Sigmoid colon (tissue), 7 donors: ENCODE measurements around the gene RFX3. TPM values are rescaled to one million over a fixed set of nuclear protein-coding genes. Genes with fewer than 3 reads are reported as not detected.

Source experiments
- DNase-seq: peaks from one replicate; pipeline ENCODE4 v3.0.0-alpha.2; 2019
- H3K27ac ChIP-seq, 4 donors: fragments of 200-600 bp; sonication (generic); one replicate each; pipeline ENCODE4 v1.5.1; 2016 to 2019; ENCODE audit warnings: mild to moderate bottlenecking in 1 of 4
- H3K27me3 ChIP-seq, 3 donors: fragments of 200-600 bp; sonication (generic); one replicate each; pipeline ENCODE4 v1.5.1; 2019; ENCODE audit warnings: mild to moderate bottlenecking in 1 of 3
- H3K36me3 ChIP-seq, 4 donors: fragments of 200-600 bp; sonication (generic); one replicate each; pipeline ENCODE4 v1.5.1; 2016 to 2019
- H3K4me1 ChIP-seq, 4 donors: fragments of 200-600 bp; sonication (generic); one replicate each; pipeline ENCODE4 v1.5.1; 2017 to 2019
- H3K4me3 ChIP-seq, 4 donors: fragments of 200-600 bp; sonication (generic); one replicate each; pipeline ENCODE4 v1.5.1; 2017 to 2019; ENCODE audit warnings: mild to moderate bottlenecking in 2 of 4, moderate library complexity in 1 of 4
- H3K9me3 ChIP-seq, 4 donors: fragments of 200-600 bp in 3 of 4; sonication (generic) in 3 of 4; one replicate each; pipeline versions ENCODE4 v1.5.1 to v1.6.1; 2013 to 2019
- CTCF ChIP-seq, 4 experiments: fragments of 450-650 bp in 3 of 4; fragments of 200-600 bp in 1 of 4; IDR thresholded peaks; one replicate each; pipeline ENCODE4 v1.5.1; 2016 to 2019; ENCODE audit warnings: antibody characterized with exemption in 4 of 4, mild to moderate bottlenecking in 3 of 4, moderate library complexity in 2 of 4
- EP300 ChIP-seq, 4 donors: sonication (generic); formaldehyde crosslinking; IDR thresholded peaks; one replicate each; pipeline ENCODE4 v1.6.1; 2017; ENCODE audit warnings: antibody characterized with exemption in 4 of 4
- POLR2A ChIP-seq, 2 donors: fragments of 450-650 bp; IDR thresholded peaks; one replicate each; pipeline ENCODE4 v1.6.1; 2016; ENCODE audit warnings: antibody characterized with exemption in 2 of 2, mild to moderate bottlenecking in 2 of 2, moderate library complexity in 2 of 2
- POLR2AphosphoS5 ChIP-seq, 4 donors: sonication (generic); formaldehyde crosslinking; IDR thresholded peaks; one replicate each; pipeline ENCODE4 v1.6.1; 2017; ENCODE audit warnings: antibody characterized with exemption in 4 of 4
- WGBS, 2 donors: extraction: QIAGEN DNeasy Blood & Tissue Kit; methylation state at CpG; one replicate each; pipeline ENCODE4 v1.1.7; 2013; 5-methylcytosine and 5-hydroxymethylcytosine counted together
- intact Hi-C: fragments of 100-400 bp; cut with DNase I; formaldehyde crosslinking; loops from one replicate; pipeline ENCODE4 v1.15.1; 2023
- polyA plus RNA-seq, 3 donors: library from polyadenylated mRNA; stranded (reverse); fragments of 200-250 nt; gene quantifications; one replicate each; pipeline ENCODE4 v1.2.3, GENCODE V29; 2013
- total RNA-seq, 4 donors: library from RNA; depleted of rRNA; stranded (reverse); fragments of >200 nt; gene quantifications; one replicate each; pipeline ENCODE4 v1.1.0, GENCODE V29; 2016
- donor health status: healthy with polysubstance abuse.
- donor health status: Bipolar disorder and iron deficiency.
- donor health status: healthy.

Gene RFX3
- total and polyA plus RNA-seq, 7 donors: 0.69 to 15.0 (median 6.4) TPM

- H3K36me3 ChIP-seq: peaks cover 0 to 25% (median 3%) of the 10 kb centered on the region in 4 donors
- 96 to 98% methylated on average over 3 of the region's 3 CpGs for WGBS, 2 donors
- intact Hi-C loops: no loop called here
- H3K4me3 ChIP-seq: no peak overlapping the region
- no peak for TF ChIP-seq POLR2A (IDR thresholded peaks at IDR 0.05)
- no peak for TF ChIP-seq POLR2AphosphoS5 (IDR thresholded peaks at IDR 0.05)
- no peak overlapping the region for H3K27ac ChIP-seq
- no peaks in the 10 kb centered on the region for H3K27me3 ChIP-seq
- no peaks in the 10 kb centered on the region for H3K9me3 ChIP-seq
- no peaks in the 10 kb centered on the region for H3K4me1 ChIP-seq
- no peak for DNase-seq
Measured at GRCh38 chr9:3263698-3264097, 262.1 kb downstream of the RFX3 start.

GRCh38 chr9:3262826-3263529, 262.8 kb downstream of the RFX3 start:
- WGBS, 2 donors: 93 to 96% methylated on average over 10 of the region's 10 CpGs
- H3K27ac ChIP-seq: no peak overlapping the region
- no peaks in the 10 kb centered on the region for H3K27me3 ChIP-seq
- no peak for DNase-seq
- H3K9me3 ChIP-seq: no peaks in the 10 kb centered on the region
- H3K4me1 ChIP-seq: no peaks in the 10 kb centered on the region
- peaks cover 0 to 25% (median 3%) of the 10 kb centered on the region in 4 donors for H3K36me3 ChIP-seq
- no peak for TF ChIP-seq POLR2A (IDR thresholded peaks at IDR 0.05)
- no peak for TF ChIP-seq EP300 (IDR thresholded peaks at IDR 0.05)
- TF ChIP-seq CTCF (IDR thresholded peaks at IDR 0.05): no peak
- H3K4me3 ChIP-seq: no peak overlapping the region
- intact Hi-C loops: no loop called here

- no peaks in the 10 kb centered on the region for H3K9me3 ChIP-seq
- intact Hi-C loops: no loop called here
- no peak overlapping the region for H3K4me3 ChIP-seq
- no peak overlapping the region for H3K27ac ChIP-seq
- no peaks in the 10 kb centered on the region for H3K4me1 ChIP-seq
- TF ChIP-seq EP300 (IDR thresholded peaks at IDR 0.05): no peak
- TF ChIP-seq CTCF (IDR thresholded peaks at IDR 0.05): no peak
- no peak for TF ChIP-seq POLR2AphosphoS5 (IDR thresholded peaks at IDR 0.05)
- no peak for TF ChIP-seq POLR2A (IDR thresholded peaks at IDR 0.05)
- DNase-seq: no peak
- peaks cover 0 to 33% (median 3%) of the 10 kb centered on the region in 4 donors for H3K36me3 ChIP-seq
- WGBS, 2 donors: 93 to 95% methylated on average over 5 of the region's 5 CpGs
- no peaks in the 10 kb centered on the region for H3K27me3 ChIP-seq
Measured at GRCh38 chr9:3261484-3261883, 264.3 kb downstream of the RFX3 start.

GRCh38 chr9:3256571-3257330, 269.1 kb downstream of the RFX3 start:
- Histone ChIP-seq H3K27ac (no peak overlapping the region), H3K36me3 (peaks cover 0 to 45% (median 0%) of the 10 kb centered on the region in 4 donors), H3K27me3 (no peaks in the 10 kb centered on the region), H3K4me3 (no peak overlapping the region), H3K4me1 (no peaks in the 10 kb centered on the region), H3K9me3 (no peaks in the 10 kb centered on the region)
- intact Hi-C loops: no loop called here
- 94% methylated on average over 3 of the region's 3 CpGs for WGBS, 2 donors
- DNase-seq: no peak
- TF ChIP-seq EP300 (IDR thresholded peaks at IDR 0.05): no peak
- no peak for TF ChIP-seq POLR2A (IDR thresholded peaks at IDR 0.05)

- Histone ChIP-seq H3K9me3 (no peaks in the 10 kb centered on the region), H3K27ac (no peak overlapping the region), H3K36me3 (peaks cover 0 to 47% (median 0%) of the 10 kb centered on the region in 4 donors), H3K27me3 (no peaks in the 10 kb centered on the region), H3K4me3 (no peak overlapping the region), H3K4me1 (no peaks in the 10 kb centered on the region)
- TF ChIP-seq POLR2AphosphoS5 (IDR thresholded peaks at IDR 0.05) (no peak), POLR2A (IDR thresholded peaks at IDR 0.05) (no peak), CTCF (IDR thresholded peaks at IDR 0.05) (no peak), EP300 (IDR thresholded peaks at IDR 0.05) (no peak)
- no peak for DNase-seq
- intact Hi-C loops: no loop called here
- WGBS, 2 donors: 66 to 100% methylated on average over 2 of the region's 2 CpGs
Measured at GRCh38 chr9:3251309-3251708, 274.5 kb downstream of the RFX3 start.
